ENCODE results near the gene STAT5B. TPM values are rescaled to one million over a fixed set of nuclear protein-coding genes. Genes with fewer than 3 reads are reported as not detected.

The STAT5B gene
- total and polyA plus RNA-seq, 2 donors (not counting 1 experiment from before 2014, with no cell fraction given): 24.4 to 29.6 TPM

GRCh38 chr17:42159796-42160530, 116.2 kb downstream of the STAT5B start:
- H4K20me1 ChIP-seq (ENCODE audit: control insufficient read depth, extremely low read depth, insufficient read depth, low read length): no peaks in the 10 kb centered on the region
- H3K4me3 ChIP-seq (replicated peaks in 1 of 4; ENCODE audit: control extremely low read depth in 1 of 4, insufficient read depth in 1 of 4, low read depth in 3 of 4, low read length in 4 of 4): no peak overlapping the region
- no peaks in the 10 kb centered on the region for H3K4me1 ChIP-seq (ENCODE audit: control insufficient read depth, extremely low read depth, insufficient read depth, low read length)
- H3K79me2 ChIP-seq (ENCODE audit: control insufficient read depth, insufficient read depth, low read length): no peaks in the 10 kb centered on the region
- H3K36me3 ChIP-seq (ENCODE audit: control insufficient read depth, insufficient read depth, low read length): no peaks in the 10 kb centered on the region
- H2AFZ ChIP-seq (ENCODE audit: low read length): no peak overlapping the region
- H3K9ac ChIP-seq (ENCODE audit: insufficient read depth, low read length): no peak overlapping the region
- no peaks in the 10 kb centered on the region for H3K27me3 ChIP-seq (ENCODE audit: control insufficient read depth, insufficient read depth, low read length)
- H3K4me2 ChIP-seq (ENCODE audit: extremely low read depth, insufficient read depth, low read length): no peak overlapping the region
- no peaks in the 10 kb centered on the region for H3K9me3 ChIP-seq (ENCODE audit: control insufficient read depth, insufficient read depth, low read depth, low read length)
- DNase-seq (ENCODE audit: low read depth in 2 of 2): no peak
- no peak overlapping the region for H3K27ac ChIP-seq (ENCODE audit: insufficient read depth, low read length)
- TF ChIP-seq EZH2 (IDR thresholded peaks at IDR 0.05; ENCODE audit: low read length, missing control alignments) (no peak), CTCF (conservative IDR thresholded peaks at IDR 0.05 in 1 of 2, IDR thresholded peaks at IDR 0.05 in 1 of 2; ENCODE audit: low read depth in 1 of 2, low read length in 2 of 2) (no peak)

- Histone ChIP-seq H3K9ac (ENCODE audit: insufficient read depth, low read length) (peak overlapping the region; percentile 17), H3K27ac (ENCODE audit: insufficient read depth, low read length) (no peak overlapping the region), H3K27me3 (ENCODE audit: control insufficient read depth, insufficient read depth, low read length) (no peaks in the 10 kb centered on the region), H2AFZ (ENCODE audit: low read length) (peak overlapping the region; percentile 67), H4K20me1 (ENCODE audit: control insufficient read depth, extremely low read depth, insufficient read depth, low read length) (peaks cover 2% of the 10 kb centered on the region), H3K4me3 (replicated peaks in 1 of 4; ENCODE audit: control extremely low read depth in 1 of 4, insufficient read depth in 1 of 4, low read depth in 3 of 4, low read length in 4 of 4) (peak overlapping the region; percentile 31 to 100 (median 47)), H3K79me2 (ENCODE audit: control insufficient read depth, insufficient read depth, low read length) (peaks cover 37% of the 10 kb centered on the region), H3K36me3 (ENCODE audit: control insufficient read depth, insufficient read depth, low read length) (no peaks in the 10 kb centered on the region), H3K9me3 (ENCODE audit: control insufficient read depth, insufficient read depth, low read depth, low read length) (no peaks in the 10 kb centered on the region), H3K4me1 (ENCODE audit: control insufficient read depth, extremely low read depth, insufficient read depth, low read length) (peaks cover 7% of the 10 kb centered on the region), H3K4me2 (ENCODE audit: extremely low read depth, insufficient read depth, low read length) (peak overlapping the region; percentile 45)
- TF ChIP-seq CTCF (conservative IDR thresholded peaks at IDR 0.05 in 1 of 2, IDR thresholded peaks at IDR 0.05 in 1 of 2; ENCODE audit: low read depth in 1 of 2, low read length in 2 of 2) (no peak), EZH2 (IDR thresholded peaks at IDR 0.05; ENCODE audit: low read length, missing control alignments) (no peak)
- DNase-seq (ENCODE audit: low read depth in 2 of 2): no peak
Measured at GRCh38 chr17:42155614-42156045, 120.6 kb downstream of the STAT5B start.

GRCh38 chr17:42153919-42154742, 122.1 kb downstream of the STAT5B start:
- Histone ChIP-seq H2AFZ (ENCODE audit: low read length) (peak overlapping the region; percentile 35), H3K79me2 (ENCODE audit: control insufficient read depth, insufficient read depth, low read length) (peaks cover 49% of the 10 kb centered on the region), H3K36me3 (ENCODE audit: control insufficient read depth, insufficient read depth, low read length) (no peaks in the 10 kb centered on the region), H3K27me3 (ENCODE audit: control insufficient read depth, insufficient read depth, low read length) (no peaks in the 10 kb centered on the region), H3K4me2 (ENCODE audit: extremely low read depth, insufficient read depth, low read length) (peak overlapping the region; percentile 98), H3K4me1 (ENCODE audit: control insufficient read depth, extremely low read depth, insufficient read depth, low read length) (peaks cover 7% of the 10 kb centered on the region), H3K4me3 (replicated peaks in 1 of 4; ENCODE audit: control extremely low read depth in 1 of 4, insufficient read depth in 1 of 4, low read depth in 3 of 4, low read length in 4 of 4) (peak overlapping the region; percentile 99 to 100 (median 99)), H4K20me1 (ENCODE audit: control insufficient read depth, extremely low read depth, insufficient read depth, low read length) (peaks cover 2% of the 10 kb centered on the region), H3K9ac (ENCODE audit: insufficient read depth, low read length) (peak overlapping the region; percentile 96), H3K9me3 (ENCODE audit: control insufficient read depth, insufficient read depth, low read depth, low read length) (no peaks in the 10 kb centered on the region), H3K27ac (ENCODE audit: insufficient read depth, low read length) (peak overlapping the region; percentile 90)
- DNase-seq (ENCODE audit: low read depth in 2 of 2): peak; percentile 22 to 43
- TF ChIP-seq EZH2 (IDR thresholded peaks at IDR 0.05; ENCODE audit: low read length, missing control alignments) (no peak), CTCF (conservative IDR thresholded peaks at IDR 0.05 in 1 of 2, IDR thresholded peaks at IDR 0.05 in 1 of 2; ENCODE audit: low read depth in 1 of 2, low read length in 2 of 2) (no peak)

Data from fibroblast of lung (primary cell).